ENCODE results near the gene BANF2. TPM values are rescaled to one million over a fixed set of nuclear protein-coding genes. Genes with fewer than 3 reads are reported as not detected.

BANF2 gene
- total and polyA plus RNA-seq, 10 of the 15 experiments (the other 5 are each of a cell fraction or from before 2014, with no cell fraction given), result not detected

DNA sequence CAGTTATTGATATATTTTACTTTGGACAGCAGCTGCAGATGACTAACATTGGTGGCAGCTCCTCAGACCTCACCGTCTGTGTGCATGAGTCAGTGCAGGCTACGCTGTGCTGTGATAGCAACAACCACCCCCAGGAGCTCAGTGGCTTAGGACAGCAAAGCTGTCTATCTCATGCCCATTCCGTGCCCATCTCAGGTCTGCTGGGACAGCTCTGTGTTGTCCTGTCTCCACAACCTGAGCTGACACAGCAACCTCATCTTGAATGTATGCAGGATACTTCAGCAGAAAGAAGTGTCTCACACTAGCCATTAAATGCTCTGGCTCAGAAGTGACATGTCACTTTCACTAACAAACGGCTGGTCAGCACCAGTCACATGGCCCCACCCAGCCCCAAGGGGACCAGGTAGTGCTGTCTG, 47.7 kb downstream of the BANF2 start:
- FAIRE-seq (no peak), DNase-seq (ENCODE audit: low read depth, low spot score) (no peak), ATAC-seq (peak; percentile 30; the same call in 2 of the 3 replicates)
- no TSS peak for BruUV-seq (replicated peaks)
- ChIA-PET SMC1A (ENCODE audit: uncharacterized antibody, unreplicated experiment) (no interaction called here), CTCF (no interaction called here), RAD21 (ENCODE audit: unreplicated experiment) (interaction anchor here (0.7 to 1.0 kb wide), 2 partner anchors 76 to 109 kb away, joined by 3 read pairs; no protein-coding TSS in a partner anchor), POLR2A (no interaction called here)
- no peak overlapping the region for H3K27ac ChIP-seq (ENCODE audit: control insufficient read depth, insufficient read depth)
- intact Hi-C loops (cut with micrococcal nuclease; ENCODE audit: unreplicated experiment), result no loop called here
- in situ Hi-C loops (cut with MboI), result no loop called here
- TF ChIP-seq DPF2 (IDR thresholded peaks at IDR 0.05), result no peak
- TF ChIP-seq POLR2AphosphoS5 (IDR thresholded peaks at IDR 0.05; ENCODE audit: low read length), result no peak
- no peak for TF ChIP-seq MTA3 (IDR thresholded peaks at IDR 0.05; ENCODE audit: borderline replicate concordance, low read length)
- TF ChIP-seq STAT3 (IDR thresholded peaks at IDR 0.05; ENCODE audit: low read depth, low read length), result no peak
- no peaks in the 10 kb centered on the region for H3K27me3 ChIP-seq (replicated peaks in 1 of 2; ENCODE audit: control insufficient read depth in 2 of 2, insufficient read depth in 2 of 2, low read length in 1 of 2)
- H3K9ac ChIP-seq (ENCODE audit: control insufficient read depth, insufficient read depth, low read length), result no peak overlapping the region
- H4K20me1 ChIP-seq (ENCODE audit: control insufficient read depth, insufficient read depth), result no peaks in the 10 kb centered on the region
- H3K79me2 ChIP-seq (ENCODE audit: control insufficient read depth, insufficient read depth, low read length), result no peaks in the 10 kb centered on the region
- H2AFZ ChIP-seq (ENCODE audit: control insufficient read depth, low read depth, low read length), result no peak overlapping the region
- no peaks in the 10 kb centered on the region for H3K36me3 ChIP-seq (ENCODE audit: control insufficient read depth in 2 of 2, insufficient read depth in 2 of 2, low read length in 1 of 2)
- H3K4me2 ChIP-seq (ENCODE audit: control insufficient read depth, insufficient read depth), result no peak overlapping the region
- WGBS (ENCODE audit: insufficient coverage, insufficient replicate concordance, low lambda C conversion rate, missing lambda C conversion rate), result 45% methylated on average over 4 of the region's 4 CpGs
- H3K4me3 ChIP-seq, result no peak overlapping the region
- no peaks in the 10 kb centered on the region for H3K4me1 ChIP-seq (ENCODE audit: control insufficient read depth, insufficient read depth, low read length)
- no peaks in the 10 kb centered on the region for H3K9me3 ChIP-seq (replicated peaks; ENCODE audit: control insufficient read depth, insufficient read depth, low read length)

DNA sequence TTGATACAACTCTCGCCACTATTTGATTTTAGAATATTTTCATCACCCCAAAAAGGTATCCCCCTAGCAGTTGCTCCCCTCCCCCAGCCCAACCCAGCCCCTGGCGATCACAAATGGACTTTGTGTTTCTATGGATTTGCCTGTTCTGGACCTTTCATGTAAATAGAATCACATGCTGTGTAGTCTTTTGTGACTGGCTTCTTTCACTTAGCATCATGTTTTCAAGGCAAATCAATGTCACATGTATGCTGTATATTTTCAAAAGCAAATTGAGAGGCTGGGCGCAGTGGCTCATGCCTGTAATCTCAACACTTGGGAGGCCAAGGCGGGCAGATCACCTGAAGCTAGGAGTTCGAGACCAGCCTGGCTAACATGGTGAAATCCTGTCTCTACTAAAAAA, 48.5 kb downstream of the BANF2 start:
- H3K4me2 ChIP-seq (ENCODE audit: control insufficient read depth, insufficient read depth), result no peak overlapping the region
- H3K79me2 ChIP-seq (ENCODE audit: control insufficient read depth, insufficient read depth, low read length), result no peaks in the 10 kb centered on the region
- H3K27me3 ChIP-seq (replicated peaks in 1 of 2; ENCODE audit: control insufficient read depth in 2 of 2, insufficient read depth in 2 of 2, low read length in 1 of 2), result no peaks in the 10 kb centered on the region
- ATAC-seq (no peak), FAIRE-seq (no peak), DNase-seq (ENCODE audit: low read depth, low spot score) (no peak)
- in situ Hi-C loops (cut with MboI), result no loop called here
- ChIA-PET SMC1A (ENCODE audit: uncharacterized antibody, unreplicated experiment) (no interaction called here), RAD21 (ENCODE audit: unreplicated experiment) (no interaction called here), CTCF (no interaction called here), POLR2A (no interaction called here)
- H3K4me3 ChIP-seq, result no peak overlapping the region
- H3K27ac ChIP-seq (ENCODE audit: control insufficient read depth, insufficient read depth), result no peak overlapping the region
- H2AFZ ChIP-seq (ENCODE audit: control insufficient read depth, low read depth, low read length), result no peak overlapping the region
- no TSS peak for BruUV-seq (replicated peaks)
- no peaks in the 10 kb centered on the region for H4K20me1 ChIP-seq (ENCODE audit: control insufficient read depth, insufficient read depth)
- H3K9me3 ChIP-seq (replicated peaks; ENCODE audit: control insufficient read depth, insufficient read depth, low read length), result no peaks in the 10 kb centered on the region
- H3K9ac ChIP-seq (ENCODE audit: control insufficient read depth, insufficient read depth, low read length), result no peak overlapping the region
- TF ChIP-seq, protein P1, sequence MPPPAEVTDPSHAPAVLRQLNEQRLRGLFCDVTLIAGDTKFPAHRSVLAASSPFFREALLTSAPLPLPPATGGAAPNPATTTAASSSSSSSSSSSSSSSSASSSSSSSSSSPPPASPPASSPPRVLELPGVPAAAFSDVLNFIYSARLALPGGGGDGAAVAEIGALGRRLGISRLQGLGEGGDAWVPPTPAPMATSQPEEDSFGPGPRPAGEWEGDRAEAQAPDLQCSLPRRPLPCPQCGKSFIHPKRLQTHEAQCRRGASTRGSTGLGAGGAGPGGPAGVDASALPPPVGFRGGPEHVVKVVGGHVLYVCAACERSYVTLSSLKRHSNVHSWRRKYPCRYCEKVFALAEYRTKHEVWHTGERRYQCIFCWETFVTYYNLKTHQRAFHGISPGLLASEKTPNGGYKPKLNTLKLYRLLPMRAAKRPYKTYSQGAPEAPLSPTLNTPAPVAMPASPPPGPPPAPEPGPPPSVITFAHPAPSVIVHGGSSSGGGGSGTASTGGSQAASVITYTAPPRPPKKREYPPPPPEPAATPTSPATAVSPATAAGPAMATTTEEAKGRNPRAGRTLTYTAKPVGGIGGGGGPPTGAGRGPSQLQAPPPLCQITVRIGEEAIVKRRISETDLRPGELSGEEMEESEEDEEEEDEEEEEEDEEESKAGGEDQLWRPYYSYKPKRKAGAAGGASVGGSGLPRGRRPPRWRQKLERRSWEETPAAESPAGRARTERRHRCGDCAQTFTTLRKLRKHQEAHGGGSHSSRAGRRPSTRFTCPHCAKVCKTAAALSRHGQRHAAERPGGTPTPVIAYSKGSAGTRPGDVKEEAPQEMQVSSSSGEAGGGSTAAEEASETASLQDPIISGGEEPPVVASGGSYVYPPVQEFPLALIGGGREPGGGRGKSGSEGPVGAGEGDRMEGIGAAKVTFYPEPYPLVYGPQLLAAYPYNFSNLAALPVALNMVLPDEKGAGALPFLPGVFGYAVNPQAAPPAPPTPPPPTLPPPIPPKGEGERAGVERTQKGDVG (CRISPR knock-in tag; IDR thresholded peaks at IDR 0.05), result no peak
- TF ChIP-seq JUNB (IDR thresholded peaks at IDR 0.05), result no peak
- 31% methylated on average over 5 of the region's 5 CpGs for WGBS (ENCODE audit: insufficient coverage, insufficient replicate concordance, low lambda C conversion rate, missing lambda C conversion rate)
- intact Hi-C loops (cut with micrococcal nuclease; ENCODE audit: unreplicated experiment), result no loop called here
- H3K4me1 ChIP-seq (ENCODE audit: control insufficient read depth, insufficient read depth, low read length), result no peaks in the 10 kb centered on the region
- H3K36me3 ChIP-seq (ENCODE audit: control insufficient read depth in 2 of 2, insufficient read depth in 2 of 2, low read length in 1 of 2), result no peaks in the 10 kb centered on the region
